H1 (cell line): Measurements from ENCODE around the gene MR1. TPM values are rescaled to one million over a fixed set of nuclear protein-coding genes. Genes with fewer than 3 reads are reported as not detected.

ENCODE experiments used
- CTCF ChIA-PET: fragments of 300-600 bp; sonication (Branson Sonifier 250); formaldehyde crosslinking; loops from one replicate; lab custom pipeline; 2021; ENCODE audit not compliant: partially characterized antibody; lab: Charles Lee
- POLR2A ChIA-PET: fragments of 300-600 bp; sonication (Branson Sonifier 250); formaldehyde crosslinking; loops from one replicate; lab custom pipeline; 2021; ENCODE audit warnings: inconsistent platforms; ENCODE audit not compliant: partially characterized antibody; lab: Charles Lee
- DNase-seq, 2 experiments: peaks; one replicate each; pipeline versions ENCODE4 v3.0.0 to v3.0.0-alpha.2; 2010 to 2022; ENCODE audit warnings: low spot score in 2 of 2, low read depth in 1 of 2, mixed read lengths in 1 of 2
- FAIRE-seq: peaks from 2 replicates; lab custom pipeline; 2011; peaks lifted over from hg19 to GRCh38; lab: Jason Lieb, UNC
- H2AFZ ChIP-seq: 2 replicates; pipeline ENCODE4 v1.8.1; 2012; ENCODE audit warnings: low read length, inconsistent platforms
- H2AK5ac ChIP-seq: 2 replicates; pipeline ENCODE4 v1.6.1; 2013; ENCODE audit warnings: low read depth, low read length
- H2BK120ac ChIP-seq: replicated peaks from 2 replicates; pipeline ENCODE3; 2013; ENCODE audit warnings: low read depth, low read length, inconsistent platforms
- H2BK12ac ChIP-seq: 2 replicates; pipeline ENCODE4 v1.6.1; 2013; ENCODE audit warnings: low read depth, low read length
- H2BK15ac ChIP-seq: 2 replicates; pipeline ENCODE4 v1.6.1; 2013; ENCODE audit warnings: low read length
- H2BK20ac ChIP-seq: 2 replicates; pipeline ENCODE4 v1.6.1; 2013; ENCODE audit warnings: low read length
- H2BK5ac ChIP-seq: 2 replicates; pipeline ENCODE4 v1.6.1; 2013; ENCODE audit warnings: low read depth, low read length
- H3K14ac ChIP-seq: 2 replicates; pipeline ENCODE4 v1.6.1; 2013; ENCODE audit warnings: inconsistent platforms; ENCODE audit not compliant: insufficient read length
- H3K18ac ChIP-seq: 2 replicates; pipeline ENCODE4 v1.6.1; 2013; ENCODE audit warnings: low read length; ENCODE audit errors: extremely low read depth
- H3K23ac ChIP-seq: 2 replicates; pipeline ENCODE4 v1.6.1; 2013; ENCODE audit warnings: inconsistent platforms; ENCODE audit not compliant: insufficient read length
- H3K23me2 ChIP-seq: 2 replicates; pipeline ENCODE4 v1.6.1; 2013; ENCODE audit warnings: low read depth, low read length
- H3K27ac ChIP-seq: 2 replicates; pipeline ENCODE4 v1.6.1; 2011; ENCODE audit warnings: low read depth, low read length, inconsistent platforms
- H3K27me3 ChIP-seq, 4 experiments: replicated peaks in 1 of 4; 1 replicate in 1 of 4; 2 replicates in 3 of 4; pipeline versions ENCODE4 v1.6.1 to v1.8.1; 2011 to 2013; ENCODE audit warnings: low read length in 3 of 4, mild to moderate bottlenecking in 3 of 4, inconsistent platforms in 2 of 4, mixed read lengths in 2 of 4, moderate library complexity in 1 of 4; ENCODE audit not compliant: control insufficient read depth in 3 of 4, insufficient read depth in 3 of 4; ENCODE audit errors: extremely low read depth in 1 of 4
- H3K36me3 ChIP-seq, 4 experiments: 2 replicates each; pipeline versions ENCODE4 v1.6.1 to v1.8.1; 2011 to 2013; ENCODE audit warnings: mild to moderate bottlenecking in 4 of 4, low read length in 3 of 4, moderate library complexity in 2 of 4, control low read depth in 1 of 4, inconsistent platforms in 1 of 4; ENCODE audit not compliant: insufficient read depth in 4 of 4, control insufficient read depth in 2 of 4
- H3K4ac ChIP-seq: replicated peaks from 2 replicates; pipeline ENCODE3; 2013; ENCODE audit warnings: low read length, low read depth, mixed read lengths, inconsistent platforms; ENCODE audit not compliant: insufficient read length
- H3K4me1 ChIP-seq, 4 experiments: replicated peaks in 1 of 4; 1 replicate in 1 of 4; 2 replicates in 3 of 4; pipeline versions ENCODE4 v1.6.1 to v1.8.1; 2011 to 2013; ENCODE audit warnings: low read length in 3 of 4, inconsistent platforms in 2 of 4, mixed read lengths in 1 of 4; ENCODE audit not compliant: insufficient read depth in 4 of 4, control insufficient read depth in 3 of 4
- H3K4me2 ChIP-seq, 2 experiments: 2 replicates each; pipeline versions ENCODE4 v1.6.1 to v1.8.1; 2011 to 2013; ENCODE audit warnings: low read depth in 2 of 2, low read length in 2 of 2, control low read depth in 1 of 2, inconsistent platforms in 1 of 2, mild to moderate bottlenecking in 1 of 2; ENCODE audit not compliant: insufficient read depth in 1 of 2
- H3K4me3 ChIP-seq, 4 experiments: fragments of 200-600, 300-600 bp in 1 of 4; sonication (generic), shearing (Covaris generic), sonication (Bioruptor Twin) in 1 of 4; 2 replicates each; pipeline versions ENCODE4 v1.5.1 to v1.8.1; 2011 to 2016; ENCODE audit warnings: low read length in 4 of 4, low read depth in 3 of 4, control low read depth in 2 of 4, inconsistent platforms in 2 of 4, mild to moderate bottlenecking in 2 of 4, mixed read lengths in 1 of 4, moderate library complexity in 1 of 4; ENCODE audit not compliant: insufficient read depth in 2 of 4; ENCODE audit errors: extremely low read depth in 1 of 4
- H3K56ac ChIP-seq: replicated peaks from 2 replicates; pipeline ENCODE3; 2013; ENCODE audit warnings: low read depth, mild to moderate bottlenecking, mixed read lengths, low read length, inconsistent platforms; ENCODE audit not compliant: insufficient read length
- H3K79me1 ChIP-seq: 2 replicates; pipeline ENCODE4 v1.6.1; 2013; ENCODE audit warnings: low read depth, low read length, control low read depth
- H3K79me2 ChIP-seq, 2 experiments: 2 replicates each; pipeline versions ENCODE4 v1.6.1 to v1.8.1; 2012 to 2013; ENCODE audit warnings: low read length in 2 of 2, mild to moderate bottlenecking in 2 of 2, inconsistent platforms in 1 of 2; ENCODE audit not compliant: insufficient read depth in 2 of 2, control insufficient read depth in 1 of 2
- H3K9ac ChIP-seq, 4 experiments: replicated peaks in 1 of 4; 1 replicate in 1 of 4; 2 replicates in 3 of 4; pipeline versions ENCODE4 v1.6.1 to v1.8.1; 2011 to 2013; ENCODE audit warnings: low read depth in 3 of 4, low read length in 3 of 4, control low read depth in 2 of 4, mild to moderate bottlenecking in 2 of 4, moderate library complexity in 2 of 4, inconsistent platforms in 1 of 4; ENCODE audit errors: extremely low read depth in 1 of 4
- H3K9me3 ChIP-seq, 2 experiments: 2 replicates each; pipeline versions ENCODE4 v1.6.1 to v1.8.1; 2012 to 2013; ENCODE audit warnings: mild to moderate bottlenecking in 2 of 2, moderate library complexity in 2 of 2, control low read depth in 1 of 2, inconsistent platforms in 1 of 2, low read depth in 1 of 2, low read length in 1 of 2, mixed read lengths in 1 of 2; ENCODE audit not compliant: insufficient read depth in 2 of 2
- H4K20me1 ChIP-seq, 2 experiments: replicated peaks in 1 of 2; 2 replicates each; pipeline versions ENCODE3 to v1.8.1; 2011 to 2013; ENCODE audit warnings: inconsistent platforms in 2 of 2, low read length in 2 of 2, mild to moderate bottlenecking in 1 of 2; ENCODE audit not compliant: insufficient read depth in 2 of 2, control insufficient read depth in 1 of 2
- H4K5ac ChIP-seq: 2 replicates; pipeline ENCODE4 v1.6.1; 2013; ENCODE audit warnings: low read length, low read depth, mixed read lengths, inconsistent platforms; ENCODE audit not compliant: insufficient read length
- H4K8ac ChIP-seq: 2 replicates; pipeline ENCODE4 v1.8.0; 2013; ENCODE audit warnings: mild to moderate bottlenecking, moderate library complexity, low read length, inconsistent platforms; ENCODE audit not compliant: insufficient read depth; ENCODE audit errors: extremely low read depth
- H4K91ac ChIP-seq: replicated peaks from 2 replicates; pipeline ENCODE3; 2013; ENCODE audit warnings: low read length, mixed read lengths, inconsistent platforms; ENCODE audit not compliant: insufficient read length
- ASH2L ChIP-seq: fragments of 200-600, 300-600 bp; sonication (generic); IDR thresholded peaks from one replicate; pipeline ENCODE4 v1.7.1; 2017; ENCODE audit warnings: low read length
- BACH1 ChIP-seq: IDR thresholded peaks from 2 replicates; pipeline ENCODE4 v1.6.1; 2012; ENCODE audit warnings: low read length, improper control_type of control experiment
- CBX8 ChIP-seq: fragments of 300-800, 300-1000 bp; sonication (generic); IDR thresholded peaks from 2 replicates; pipeline ENCODE4 v1.7.1; 2016; ENCODE audit warnings: low read depth, low read length, borderline replicate concordance
- CHD2 ChIP-seq: IDR thresholded peaks from 2 replicates; pipeline ENCODE4 v1.6.1; 2012; ENCODE audit warnings: low read length, improper control_type of control experiment
- CREB1 ChIP-seq: IDR thresholded peaks from 2 replicates; pipeline ENCODE4 v1.6.1; 2012; ENCODE audit warnings: inconsistent platforms
- JUND ChIP-seq: IDR thresholded peaks from 2 replicates; pipeline ENCODE4 v1.6.1; 2011; ENCODE audit warnings: mild to moderate bottlenecking, improper control_type of control experiment, low read length
- NANOG ChIP-seq: IDR thresholded peaks from 2 replicates; pipeline ENCODE4 v1.6.1; 2011; ENCODE audit warnings: low read length, low read depth, mild to moderate bottlenecking, inconsistent platforms; ENCODE audit not compliant: insufficient read depth, poor library complexity, severe bottlenecking
- POLR2A ChIP-seq, 2 experiments: IDR thresholded peaks; 1 replicate in 1 of 2; 2 replicates in 1 of 2; pipeline ENCODE4 v1.6.1; 2011; ENCODE audit warnings: low read depth in 2 of 2, low read length in 2 of 2, mild to moderate bottlenecking in 2 of 2; ENCODE audit errors: control extremely low read depth in 1 of 2
- RAD21 ChIP-seq, 2 experiments: IDR thresholded peaks in 1 of 2; conservative IDR thresholded peaks in 1 of 2; 2 replicates each; pipeline ENCODE4 v1.6.1; 2011; ENCODE audit warnings: low read depth in 2 of 2, low read length in 2 of 2, improper control_type of control experiment in 1 of 2, inconsistent platforms in 1 of 2, mild to moderate bottlenecking in 1 of 2, moderate library complexity in 1 of 2
- SIRT6 ChIP-seq: IDR thresholded peaks from one replicate; pipeline ENCODE4 v1.7.1; 2012; ENCODE audit warnings: low read length, inconsistent platforms
- TBP ChIP-seq: IDR thresholded peaks from 2 replicates; pipeline ENCODE4 v1.6.1; 2011; ENCODE audit warnings: low read depth, low read length, improper control_type of control experiment
- TCF12 ChIP-seq: IDR thresholded peaks from 2 replicates; pipeline ENCODE4 v1.6.1; 2011; ENCODE audit warnings: low read depth, mild to moderate bottlenecking, low read length
- WGBS, 2 experiments: shearing (Covaris generic) in 1 of 2; methylation state at CpG; one replicate each; pipeline versions ENCODE4 v1.1.6 to v1.1.7; 2013 to 2015; ENCODE audit warnings: low lambda C conversion rate in 2 of 2, mixed read lengths in 2 of 2, inconsistent platforms in 1 of 2, low coverage in 1 of 2, missing lambda C conversion rate in 1 of 2; ENCODE audit not compliant: insufficient replicate concordance in 2 of 2, insufficient coverage in 1 of 2, insufficient read length in 1 of 2; ENCODE audit errors: extremely low coverage in 1 of 2, missing lambda C conversion rate in 1 of 2; 5-methylcytosine and 5-hydroxymethylcytosine counted together
- polyA plus RNA-seq, 7 experiments: library from polyadenylated mRNA; depleted of rRNA in 3 of 7; stranded (reverse) in 5 of 7; unstranded in 2 of 7; fragments of >200 nt in 5 of 7; fragments of 200-250 nt in 2 of 7; gene quantifications; 1 replicate in 5 of 7; 2 replicates in 1 of 7; 4 replicates in 1 of 7; pipeline versions ENCODE4 v1.2.1 to v1.2.3, GENCODE V29; 2011 to 2013; ENCODE audit warnings: missing spikeins in 2 of 7, mixed read lengths in 2 of 7
- total RNA-seq: library from RNA; stranded (reverse); fragmentation: NEBNext Ultra II Directional; extraction: Animal tissue kit (Norgen Biotek cat#: 25700); gene quantifications from 2 replicates; pipeline ENCODE4 v1.2.1, GENCODE V29; 2021
- TF ChIP-seq, protein P1 (sequence below): IDR thresholded peaks from 2 replicates; pipeline ENCODE4 v1.6.1; 2012; ENCODE audit warnings: inconsistent platforms

MR1 gene
- total and polyA plus RNA-seq, 2 of the 8 experiments (the other 6 are each of a cell fraction or from before 2014, with no cell fraction given), result 0.09 TPM; not detected in 1

DNA sequence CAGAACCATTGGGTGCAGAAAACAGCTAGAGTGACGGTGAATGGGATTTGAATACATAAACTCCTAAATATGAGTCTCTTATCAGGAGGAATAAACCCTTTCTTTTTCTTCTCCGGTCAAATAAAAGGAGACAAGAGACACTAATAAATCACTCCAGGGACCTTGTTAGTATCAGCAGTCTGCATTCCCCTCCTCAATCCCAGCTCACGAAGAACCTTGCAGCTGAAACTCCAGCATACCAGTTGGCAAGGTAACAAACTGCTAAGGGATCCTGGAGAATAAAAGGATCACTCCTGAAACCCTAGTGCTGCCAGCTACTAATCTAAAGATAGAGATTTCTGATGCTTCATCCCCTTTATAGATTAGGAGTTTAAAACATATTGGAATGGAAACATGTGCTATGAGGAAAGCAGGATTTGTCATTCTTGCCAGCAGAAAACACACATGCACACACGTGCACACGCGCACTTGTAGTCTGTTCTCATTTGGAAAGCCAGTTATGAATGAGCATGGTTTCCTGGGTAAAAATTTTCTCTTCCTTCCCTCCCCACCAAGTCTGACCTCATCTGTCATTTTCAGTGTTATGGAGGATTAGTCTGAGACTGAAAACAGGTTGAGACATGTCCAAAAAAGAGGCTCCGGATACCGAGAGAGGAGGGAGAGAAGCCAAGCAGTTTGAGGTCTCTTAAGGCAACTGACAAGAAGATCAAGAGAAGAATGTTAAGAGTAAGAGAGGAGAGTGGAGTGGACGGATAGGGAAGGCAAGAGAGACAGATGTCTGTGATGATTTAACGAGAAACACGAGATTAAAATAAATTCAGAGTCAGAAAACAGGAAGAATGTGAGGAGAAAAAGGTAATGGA is 65.6 kb downstream of the MR1 start:
- peak overlapping the region; percentile 35; the same call in 1 of the 2 replicates for H2BK12ac ChIP-seq
- H4K20me1 ChIP-seq, result no peaks in the 10 kb centered on the region
- peaks cover 8% of the 10 kb centered on the region for H3K23me2 ChIP-seq
- no peak overlapping the region for H3K56ac ChIP-seq
- no peak overlapping the region for H4K5ac ChIP-seq
- no peak overlapping the region for H4K91ac ChIP-seq
- H3K4me2 ChIP-seq, result peak overlapping the region; percentile 54 to 87
- peak overlapping the region in 1 of 4 experiments; percentile 60; a peak in 1 of 8 replicates for H3K4me3 ChIP-seq
- H3K9me3 ChIP-seq, result no peaks in the 10 kb centered on the region
- peaks cover 3 to 35% (median 21%) of the 10 kb centered on the region in 4 experiments; a peak in 6 of 7 replicates for H3K27me3 ChIP-seq
- no peak overlapping the region for H4K8ac ChIP-seq
- no peak overlapping the region for H2BK20ac ChIP-seq
- ChIA-PET CTCF (interaction anchor here (1.0 to 12.3 kb wide), 8 partner anchors 15 to 218 kb away, joined by 3 to 115 read pairs (median 4); no protein-coding TSS in a partner anchor), POLR2A (interaction anchor here (1.0 to 14.2 kb wide), 8 partner anchors 10 to 45 kb away, joined by 3 to 253 read pairs (median 4); partner anchors contain the start of gene IER5)
- H3K4ac ChIP-seq, result no peak overlapping the region
- no peaks in the 10 kb centered on the region for H3K79me1 ChIP-seq
- DNase-seq (no peak), FAIRE-seq (no peak)
- H3K36me3 ChIP-seq, result no peaks in the 10 kb centered on the region
- no peak overlapping the region for H2BK120ac ChIP-seq
- no peak overlapping the region for H3K18ac ChIP-seq
- no peak overlapping the region for H3K9ac ChIP-seq
- H2BK5ac ChIP-seq, result no peak overlapping the region; the same call in 1 of the 2 replicates
- H3K14ac ChIP-seq, result no peak overlapping the region
- no peak overlapping the region for H3K23ac ChIP-seq
- no peaks in the 10 kb centered on the region for H3K79me2 ChIP-seq
- WGBS, 2 experiments, result 54% methylated on average over 11 of the region's 11 CpGs; no CpG with 5 or more reads in 1 of the 2 experiments
- no peak overlapping the region for H2BK15ac ChIP-seq
- no peak overlapping the region for H3K27ac ChIP-seq
- H2AFZ ChIP-seq, result no peak overlapping the region
- H3K4me1 ChIP-seq, result peaks cover 22 to 60% (median 35%) of the 10 kb centered on the region in 4 experiments
- H2AK5ac ChIP-seq, result no peak overlapping the region
- TF ChIP-seq CHD2, result no peak
- TF ChIP-seq CREB1, result no peak
- TF ChIP-seq TBP, result no peak
- TF ChIP-seq NANOG, result no peak
- TF ChIP-seq TCF12, result no peak
- TF ChIP-seq CBX8, result no peak
- no peak for TF ChIP-seq BACH1
- no peak for TF ChIP-seq RAD21 (IDR thresholded peaks at IDR 0.05 in 1 of 2, conservative IDR thresholded peaks at IDR 0.05 in 1 of 2; ENCODE audit: low read depth in 2 of 2, low read length in 2 of 2)
- no peak for TF ChIP-seq ASH2L
- TF ChIP-seq SIRT6, result no peak
- no peak for TF ChIP-seq JUND
- TF ChIP-seq, protein P1, sequence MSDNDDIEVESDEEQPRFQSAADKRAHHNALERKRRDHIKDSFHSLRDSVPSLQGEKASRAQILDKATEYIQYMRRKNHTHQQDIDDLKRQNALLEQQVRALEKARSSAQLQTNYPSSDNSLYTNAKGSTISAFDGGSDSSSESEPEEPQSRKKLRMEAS, result no peak
- TF ChIP-seq POLR2A (IDR thresholded peaks at IDR 0.05; ENCODE audit: control extremely low read depth in 1 of 2, low read depth in 2 of 2, low read length in 2 of 2), result no peak
